Smooth muscle cell (in vitro differentiated cells): Measurements from ENCODE around the gene SKAP1. TPM values are rescaled to one million over a fixed set of nuclear protein-coding genes. Genes with fewer than 3 reads are reported as not detected.

Source experiments
- DNase-seq: peaks from one replicate; lab custom pipeline; 2025; ENCODE audit not compliant: unreplicated experiment; lab: John Stamatoyannopoulos, UW
- H2AFZ ChIP-seq: fragments of 200-600 bp; sonication (generic); 2 replicates; pipeline ENCODE4 v1.6.0; 2016; ENCODE audit warnings: antibody characterized with exemption, low read depth, mild to moderate bottlenecking
- H3F3A ChIP-seq: fragments of 200-600 bp; sonication (generic); 2 replicates; pipeline ENCODE4 v1.6.0; 2017; ENCODE audit warnings: antibody characterized with exemption, low read depth
- H3K27ac ChIP-seq: fragments of 200-600 bp; sonication (generic); 2 replicates; pipeline ENCODE4 v1.5.1; 2016; ENCODE audit warnings: low read depth, mild to moderate bottlenecking
- H3K27me3 ChIP-seq: fragments of 200-600 bp; sonication (generic); 2 replicates; pipeline ENCODE4 v1.6.1; 2016; ENCODE audit warnings: low read depth, mild to moderate bottlenecking
- H3K36me3 ChIP-seq: fragments of 200-600 bp; sonication (generic); 2 replicates; pipeline ENCODE4 v1.5.1; 2016; ENCODE audit warnings: low read depth
- H3K4me1 ChIP-seq: fragments of 200-600 bp; sonication (generic); 2 replicates; pipeline ENCODE4 v1.5.1; 2016; ENCODE audit warnings: low read depth
- H3K4me2 ChIP-seq: fragments of 200-600 bp; sonication (generic); 2 replicates; pipeline ENCODE4 v1.6.0; 2016; ENCODE audit warnings: mild to moderate bottlenecking
- H3K4me3 ChIP-seq: fragments of 200-600 bp; sonication (generic); 2 replicates; pipeline ENCODE4 v1.5.1; 2016; ENCODE audit warnings: mild to moderate bottlenecking
- H3K79me2 ChIP-seq: fragments of 200-600 bp; sonication (generic); 2 replicates; pipeline ENCODE4 v1.6.0; 2016; ENCODE audit warnings: low read depth, mild to moderate bottlenecking
- H3K9ac ChIP-seq: fragments of 200-600 bp; sonication (generic); 2 replicates; pipeline ENCODE4 v1.6.0; 2016; ENCODE audit warnings: low read depth
- H3K9me3 ChIP-seq: fragments of 200-600 bp; sonication (generic); replicated peaks from 2 replicates; pipeline ENCODE4 v1.5.1; 2016; ENCODE audit warnings: low read depth
- H4K20me1 ChIP-seq: fragments of 200-600 bp; sonication (generic); 2 replicates; pipeline ENCODE4 v1.6.0; 2016; ENCODE audit warnings: low read depth
- WGBS: methylation state at CpG from one replicate; pipeline ENCODE4 v1.1.7; 2016; ENCODE audit warnings: low lambda C conversion rate; 5-methylcytosine and 5-hydroxymethylcytosine counted together
- polyA plus RNA-seq: library from polyadenylated mRNA; unstranded; fragments of >200 nt; fragmentation: Nextera tagmentation; extraction: Ambion mirVana; gene quantifications from 2 replicates; pipeline ENCODE4 v1.2.1, GENCODE V29; 2016
- total RNA-seq: library from RNA; depleted of rRNA; stranded (reverse); fragments of >200 nt; gene quantifications from 2 replicates; pipeline ENCODE4 v1.2.3, GENCODE V29; 2014
- TF ChIP-seq, protein P1 (sequence below): fragments of 200-600 bp; sonication (generic); IDR thresholded peaks from 2 replicates; pipeline ENCODE4 v1.5.1; 2017; ENCODE audit warnings: borderline replicate concordance, mild to moderate bottlenecking, antibody characterized with exemption; ENCODE audit not compliant: insufficient read depth, poor library complexity, severe bottlenecking

Gene SKAP1
- total and polyA plus RNA-seq, 2 experiments from 2014 or later, result not detected

- Histone ChIP-seq H2AFZ (no peak overlapping the region), H3F3A (no peaks in the 10 kb centered on the region), H3K4me3 (no peak overlapping the region), H3K4me1 (no peaks in the 10 kb centered on the region), H3K36me3 (no peaks in the 10 kb centered on the region), H3K4me2 (no peak overlapping the region), H3K9ac (no peak overlapping the region), H3K27me3 (peaks cover 57% of the 10 kb centered on the region), H3K27ac (no peak overlapping the region), H4K20me1 (no peaks in the 10 kb centered on the region), H3K79me2 (no peaks in the 10 kb centered on the region), H3K9me3 (no peaks in the 10 kb centered on the region)
- no peak for DNase-seq
- 70% methylated on average over 3 of the region's 3 CpGs for WGBS
- TF ChIP-seq, protein P1, sequence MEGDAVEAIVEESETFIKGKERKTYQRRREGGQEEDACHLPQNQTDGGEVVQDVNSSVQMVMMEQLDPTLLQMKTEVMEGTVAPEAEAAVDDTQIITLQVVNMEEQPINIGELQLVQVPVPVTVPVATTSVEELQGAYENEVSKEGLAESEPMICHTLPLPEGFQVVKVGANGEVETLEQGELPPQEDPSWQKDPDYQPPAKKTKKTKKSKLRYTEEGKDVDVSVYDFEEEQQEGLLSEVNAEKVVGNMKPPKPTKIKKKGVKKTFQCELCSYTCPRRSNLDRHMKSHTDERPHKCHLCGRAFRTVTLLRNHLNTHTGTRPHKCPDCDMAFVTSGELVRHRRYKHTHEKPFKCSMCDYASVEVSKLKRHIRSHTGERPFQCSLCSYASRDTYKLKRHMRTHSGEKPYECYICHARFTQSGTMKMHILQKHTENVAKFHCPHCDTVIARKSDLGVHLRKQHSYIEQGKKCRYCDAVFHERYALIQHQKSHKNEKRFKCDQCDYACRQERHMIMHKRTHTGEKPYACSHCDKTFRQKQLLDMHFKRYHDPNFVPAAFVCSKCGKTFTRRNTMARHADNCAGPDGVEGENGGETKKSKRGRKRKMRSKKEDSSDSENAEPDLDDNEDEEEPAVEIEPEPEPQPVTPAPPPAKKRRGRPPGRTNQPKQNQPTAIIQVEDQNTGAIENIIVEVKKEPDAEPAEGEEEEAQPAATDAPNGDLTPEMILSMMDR, result no peak
Measured at GRCh38 chr17:48294806-48295361, 135.1 kb downstream of the SKAP1 start.

DNA sequence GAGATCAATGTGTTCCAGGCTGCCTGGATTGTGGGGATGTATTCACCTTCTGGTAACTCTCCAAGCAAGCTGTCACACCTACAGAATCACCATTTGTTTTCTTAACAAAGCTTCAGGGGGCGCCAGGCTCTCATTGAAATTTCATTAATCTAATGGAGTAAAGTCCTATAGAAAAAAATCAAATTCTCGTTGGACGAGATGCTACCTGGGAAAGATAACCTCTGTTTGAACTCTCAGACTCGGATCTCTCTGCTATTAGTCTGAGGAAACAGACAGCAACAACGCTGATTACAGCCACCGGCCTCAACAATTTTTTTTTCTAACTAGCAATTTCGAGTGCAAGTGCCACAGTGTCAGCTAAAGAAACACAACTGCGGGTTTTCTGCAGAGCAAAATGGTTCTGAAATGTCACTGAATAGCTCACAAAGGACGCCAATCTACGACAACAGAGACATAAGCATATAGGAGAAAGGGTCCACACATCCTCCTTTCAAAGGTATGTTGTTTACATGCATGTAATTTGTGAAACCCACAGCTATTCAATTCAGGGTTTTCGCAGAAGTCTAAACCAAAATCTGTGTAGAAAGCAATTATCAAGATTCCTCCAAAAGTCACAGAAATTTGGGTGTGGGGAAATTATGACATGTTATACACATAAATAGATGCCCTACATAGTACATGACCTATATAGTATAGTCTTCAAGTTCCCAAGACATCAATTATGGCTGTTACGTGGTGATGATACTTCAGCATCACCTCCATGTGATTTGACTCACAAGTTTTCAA, 135.8 kb downstream of the SKAP1 start:
- TF ChIP-seq, protein P1, result no peak
- Histone ChIP-seq H3K36me3 (no peaks in the 10 kb centered on the region), H3K4me2 (no peak overlapping the region), H3K27me3 (peaks cover 54% of the 10 kb centered on the region), H3K79me2 (no peaks in the 10 kb centered on the region), H3K9ac (no peak overlapping the region), H3K27ac (no peak overlapping the region), H4K20me1 (no peaks in the 10 kb centered on the region), H3K9me3 (no peaks in the 10 kb centered on the region), H3F3A (no peaks in the 10 kb centered on the region), H3K4me3 (no peak overlapping the region), H3K4me1 (no peaks in the 10 kb centered on the region), H2AFZ (no peak overlapping the region)
- 80% methylated on average over 12 of the region's 12 CpGs for WGBS
- DNase-seq, result no peak

GRCh38 chr17:48293319-48294019, 136.5 kb downstream of the SKAP1 start:
- Histone ChIP-seq H3K36me3 (no peaks in the 10 kb centered on the region), H3K9ac (no peak overlapping the region), H3K4me2 (no peak overlapping the region), H2AFZ (no peak overlapping the region), H3F3A (no peaks in the 10 kb centered on the region), H3K4me1 (no peaks in the 10 kb centered on the region), H3K4me3 (no peak overlapping the region), H3K9me3 (no peaks in the 10 kb centered on the region), H3K79me2 (no peaks in the 10 kb centered on the region), H3K27ac (no peak overlapping the region), H4K20me1 (no peaks in the 10 kb centered on the region), H3K27me3 (peaks cover 49% of the 10 kb centered on the region)
- TF ChIP-seq, protein P1, result no peak
- DNase-seq, result no peak
- 71% methylated on average over 9 of the region's 9 CpGs for WGBS
